ENCODE data around the gene EN2.

The EN2 gene

DNA sequence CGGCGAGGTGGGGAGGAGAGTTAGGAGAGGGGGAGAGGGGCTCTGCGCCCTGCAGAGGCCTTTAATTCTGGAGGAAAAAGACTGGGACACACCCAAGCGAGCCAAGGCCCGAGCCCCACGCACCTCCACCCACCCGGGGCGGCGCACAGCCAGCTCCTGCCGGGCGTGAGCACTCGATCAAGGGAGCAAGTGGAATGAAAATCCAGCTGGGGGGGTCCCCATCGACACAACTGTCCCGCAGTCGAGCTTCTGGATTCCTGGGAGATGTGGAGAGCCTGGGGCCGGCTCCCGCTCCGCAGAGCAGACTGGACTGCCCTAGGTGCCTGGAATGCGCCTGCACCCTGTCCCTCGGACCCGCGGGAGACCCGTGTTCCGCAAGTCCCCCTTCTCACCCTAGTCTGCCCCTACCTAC lies 7.4 kb upstream of the EN2 start:
- no peak for DNase-seq (ENCODE audit: low read depth in 4 of 4, low spot score in 1 of 4)

DNA sequence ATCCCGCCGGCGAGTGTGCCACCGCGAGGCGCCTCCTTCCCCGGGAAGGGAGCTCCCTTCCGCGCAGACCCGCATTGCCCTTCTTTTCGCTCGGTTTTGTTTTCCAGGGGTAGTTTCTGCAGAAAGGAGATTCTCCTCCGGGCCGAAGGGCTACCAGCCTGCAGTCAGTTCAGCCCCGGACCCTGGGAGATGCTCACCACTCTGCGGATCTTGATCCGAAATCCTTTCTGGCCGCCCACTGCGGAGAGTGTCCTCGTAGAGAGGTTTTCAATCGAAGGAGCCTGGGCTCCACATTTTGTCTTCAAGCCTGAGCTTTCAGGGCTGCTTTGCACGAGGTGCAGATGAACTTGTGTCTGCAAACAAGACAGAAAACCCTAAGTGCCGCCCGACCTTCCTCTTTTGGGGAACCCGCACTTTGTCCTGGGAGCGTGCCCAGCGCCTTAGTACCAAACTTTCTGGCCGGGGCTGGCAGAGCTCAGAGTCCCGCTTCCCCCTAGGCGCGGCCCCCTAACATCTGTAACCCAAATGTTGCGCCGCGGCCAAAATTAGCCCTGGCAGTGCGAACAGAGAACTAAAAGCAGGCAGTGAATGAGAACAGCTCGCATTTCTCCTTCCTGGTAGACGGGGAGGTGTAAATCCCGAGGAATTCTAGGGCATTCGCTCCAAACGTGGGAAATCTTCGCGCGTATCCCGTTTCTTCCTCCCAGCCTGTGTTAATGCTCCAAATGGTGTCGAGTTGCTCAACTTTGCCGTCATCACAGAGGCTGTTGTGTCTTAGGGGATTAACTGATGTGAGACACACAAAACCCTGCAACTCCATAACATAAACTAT lies 6.7 kb upstream of the EN2 start:
- no peak for DNase-seq (ENCODE audit: low read depth in 4 of 4, low spot score in 1 of 4)

GRCh38 chr7:155451840-155452239 lies 6.1 kb upstream of the EN2 start:
- no peak for DNase-seq (ENCODE audit: low read depth in 4 of 4, low spot score in 1 of 4)

DNA sequence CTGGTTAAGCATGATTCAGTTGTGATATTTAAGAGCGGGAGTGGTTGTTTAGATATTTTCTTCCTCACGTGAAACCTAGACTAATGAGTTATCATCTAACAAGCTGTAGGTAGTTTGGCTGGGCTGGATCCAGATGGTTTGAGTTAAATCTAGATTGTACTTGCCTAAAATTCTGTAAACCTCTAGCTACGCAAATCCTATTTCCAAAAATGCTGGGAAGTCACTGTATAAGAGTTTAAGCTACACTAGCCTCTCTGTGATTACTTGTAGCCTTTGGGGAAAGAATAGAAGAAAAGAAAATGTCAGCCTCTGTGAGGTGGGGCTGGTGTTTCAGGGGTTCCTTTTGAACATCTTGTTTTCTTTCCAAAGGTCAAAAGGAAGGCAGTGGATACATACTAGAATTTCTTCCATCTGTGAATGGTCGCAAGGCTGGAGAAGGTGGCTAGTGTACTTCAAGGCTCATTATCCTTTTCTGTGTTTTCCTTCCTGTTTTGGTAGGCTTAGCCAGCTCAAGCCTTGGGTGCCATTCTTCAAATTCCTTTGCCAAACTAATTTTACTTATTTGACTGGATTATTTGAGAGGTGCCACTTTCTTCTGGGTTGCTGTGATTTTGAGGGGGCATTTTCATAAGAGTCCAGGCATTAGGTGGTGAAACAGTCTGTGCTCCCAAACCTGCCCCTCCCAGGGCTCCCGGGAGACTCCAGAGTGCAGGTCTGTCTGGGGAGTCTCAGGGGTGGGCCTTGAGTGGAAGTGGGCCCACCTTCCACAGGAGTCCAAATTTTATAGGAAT lies 5.2 kb upstream of the EN2 start:
- no peak for DNase-seq (ENCODE audit: low read depth in 4 of 4, low spot score in 1 of 4)

DNA sequence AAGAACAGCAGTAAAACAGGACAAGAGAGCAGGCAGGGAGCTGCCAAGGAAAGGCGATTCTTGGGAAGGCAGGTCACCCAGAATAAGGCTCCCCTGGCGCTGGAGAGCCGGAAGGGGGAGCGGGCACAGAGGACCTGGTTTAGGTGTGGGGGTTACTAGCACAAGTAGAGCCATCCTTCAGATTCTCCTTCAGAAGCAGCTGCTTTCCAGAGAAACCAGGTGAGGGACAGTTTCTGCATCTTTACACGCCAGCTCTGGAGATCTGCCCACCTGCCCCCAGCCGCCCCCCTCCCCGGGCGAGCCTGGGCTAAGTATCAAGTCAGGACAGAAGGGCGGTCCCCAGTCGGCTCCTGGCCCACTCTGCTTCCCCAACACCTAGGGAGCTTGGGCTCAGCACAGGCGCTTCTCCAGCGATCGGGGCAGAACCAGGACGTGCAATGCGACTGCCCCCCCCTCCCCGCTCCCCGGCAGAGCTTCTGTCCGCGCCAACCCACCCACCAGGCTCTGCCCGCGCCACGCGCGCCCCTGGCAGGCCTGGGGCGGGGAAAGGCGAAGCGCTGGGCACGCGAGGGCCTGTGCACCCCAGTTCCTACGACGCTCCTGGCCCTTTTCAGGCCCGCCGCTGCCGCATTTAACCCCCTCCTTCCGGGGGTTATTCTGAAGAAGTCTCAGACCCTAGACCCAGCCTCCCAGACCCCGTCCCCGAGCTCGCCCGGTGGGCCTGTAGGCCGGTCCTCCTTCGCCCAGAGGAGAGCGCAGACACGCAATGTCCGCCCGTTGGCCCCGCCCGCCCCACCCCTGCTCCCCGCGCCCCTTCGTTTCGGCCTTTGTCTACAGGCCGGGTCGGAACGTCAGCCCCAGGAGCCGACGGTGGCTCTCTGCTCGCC lies 4.4 kb upstream of the EN2 start:
- DNase-seq (ENCODE audit: low read depth in 4 of 4, low spot score in 1 of 4): no peak

DNA sequence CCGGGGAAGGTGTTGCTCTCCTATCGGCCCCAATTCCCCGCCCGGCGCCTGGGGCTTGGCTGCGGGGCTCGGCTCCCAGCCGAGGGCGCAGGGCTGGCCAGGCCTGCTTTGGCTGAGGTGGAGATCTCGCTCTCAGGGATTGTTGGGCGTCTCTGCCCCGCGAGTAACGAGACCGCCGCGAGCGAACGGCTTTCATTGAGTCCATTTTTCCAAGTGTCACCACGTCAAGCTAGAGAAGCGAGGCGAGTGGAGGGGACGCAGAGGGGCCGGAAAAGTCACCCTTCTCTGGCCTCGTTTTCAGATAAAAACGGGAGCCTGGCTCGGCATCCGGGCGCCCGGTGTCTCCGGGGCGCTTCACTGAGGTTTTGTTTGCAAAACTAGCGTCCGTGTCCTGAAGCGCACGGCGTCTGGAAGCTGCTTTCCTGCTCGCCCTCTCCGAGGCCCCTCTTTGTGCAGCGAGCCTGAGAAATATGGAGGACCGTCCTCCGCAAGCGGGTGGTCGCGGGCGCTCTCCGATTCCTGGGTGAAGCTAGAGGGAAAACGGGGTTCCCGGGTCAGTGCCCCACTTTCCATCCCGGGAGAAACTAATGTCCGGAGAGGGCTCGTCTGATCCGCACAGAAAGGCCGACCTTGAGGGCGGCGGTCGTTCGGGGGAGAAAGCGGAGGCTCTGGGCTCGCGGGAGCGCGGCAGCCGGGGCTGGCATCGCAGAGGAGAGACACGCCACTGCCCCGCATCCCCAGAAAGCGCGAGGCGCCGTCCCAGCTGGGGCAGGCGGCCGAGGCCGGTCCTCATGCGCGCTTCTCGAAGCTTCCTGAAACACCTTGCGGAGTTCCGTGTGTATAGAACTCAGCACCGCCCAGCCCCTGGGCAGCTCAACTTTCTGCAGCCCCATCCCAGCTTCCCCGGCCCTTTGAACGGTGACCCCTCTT lies 3.5 kb upstream of the EN2 start:
- no peak for DNase-seq (ENCODE audit: low read depth in 4 of 4, low spot score in 1 of 4)

DNA sequence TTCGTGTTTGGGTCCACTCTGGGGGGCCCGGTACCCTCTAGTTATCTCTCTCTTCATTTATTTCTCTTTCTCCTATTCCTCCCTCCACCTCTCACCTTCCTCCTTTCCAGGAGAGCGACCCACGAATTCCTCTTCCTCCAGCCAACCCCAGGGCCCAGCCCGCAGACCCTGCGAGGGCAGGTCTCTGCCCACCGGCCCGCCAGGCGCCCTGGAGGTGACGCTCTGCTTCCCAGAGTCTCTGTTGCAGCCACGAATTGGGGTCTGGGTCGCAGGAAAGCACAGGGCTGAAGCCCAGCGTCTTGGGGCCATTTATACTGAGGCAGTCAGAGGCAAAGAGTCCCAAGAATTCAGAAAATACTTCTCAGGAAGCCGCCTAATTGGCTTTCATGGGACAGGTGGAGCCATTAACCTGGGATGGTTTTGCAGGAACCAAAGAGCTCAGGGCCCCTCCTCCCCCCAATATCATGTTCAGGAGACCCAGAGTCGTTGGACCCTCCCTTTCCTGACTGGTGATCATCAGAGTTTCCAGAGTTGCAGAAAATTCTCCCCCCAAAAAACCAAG lies 2.7 kb upstream of the EN2 start:
- no peak for DNase-seq (ENCODE audit: low read depth in 4 of 4, low spot score in 1 of 4)

DNA sequence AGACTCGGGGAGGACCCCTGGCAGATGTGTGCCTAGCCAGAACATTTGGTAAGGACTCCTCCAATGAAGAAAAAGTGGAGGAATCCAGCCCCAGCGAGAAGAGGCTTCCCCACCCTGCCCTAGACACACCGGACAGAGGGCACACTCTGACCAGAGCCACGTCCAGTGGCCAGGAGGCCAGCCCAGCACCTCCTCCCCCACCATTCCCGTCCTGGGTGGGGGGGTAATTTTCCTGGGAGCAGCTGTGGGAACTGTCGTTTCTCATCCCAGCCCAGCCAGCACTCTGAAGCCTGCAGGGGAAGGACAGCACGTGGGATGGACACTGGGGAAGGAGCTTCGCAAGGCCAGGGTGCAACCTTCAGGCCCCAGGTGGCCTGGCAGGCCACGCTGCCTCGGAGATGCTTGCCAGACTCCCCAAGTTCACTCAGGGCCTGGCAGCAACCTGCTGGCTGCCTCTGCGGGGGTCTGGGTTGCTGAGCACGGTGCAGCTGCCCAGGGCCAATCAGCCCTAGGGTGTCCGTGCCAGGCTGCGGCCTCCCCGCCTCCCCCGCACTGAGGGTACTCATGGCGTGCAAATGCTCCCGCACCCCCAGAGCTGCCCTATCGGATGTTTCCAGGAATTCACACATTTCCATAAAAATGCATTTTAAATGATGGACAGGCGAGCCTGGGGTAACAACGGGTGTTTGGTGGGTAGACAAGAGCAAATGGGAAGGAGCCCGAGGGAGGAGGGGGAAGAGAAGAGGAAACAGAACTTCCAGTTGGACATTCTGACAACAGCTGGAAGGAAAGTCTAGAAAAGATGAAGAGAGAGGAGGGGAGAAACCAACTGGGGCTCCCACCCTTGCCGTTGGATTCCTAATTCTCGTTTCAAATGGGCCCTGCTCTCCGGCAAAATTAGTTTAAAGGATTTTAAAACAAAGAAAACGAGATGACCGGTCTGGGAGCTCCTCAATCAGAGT lies 1.9 kb upstream of the EN2 start:
- no peak for DNase-seq (ENCODE audit: low read depth in 4 of 4, low spot score in 1 of 4)

DNA sequence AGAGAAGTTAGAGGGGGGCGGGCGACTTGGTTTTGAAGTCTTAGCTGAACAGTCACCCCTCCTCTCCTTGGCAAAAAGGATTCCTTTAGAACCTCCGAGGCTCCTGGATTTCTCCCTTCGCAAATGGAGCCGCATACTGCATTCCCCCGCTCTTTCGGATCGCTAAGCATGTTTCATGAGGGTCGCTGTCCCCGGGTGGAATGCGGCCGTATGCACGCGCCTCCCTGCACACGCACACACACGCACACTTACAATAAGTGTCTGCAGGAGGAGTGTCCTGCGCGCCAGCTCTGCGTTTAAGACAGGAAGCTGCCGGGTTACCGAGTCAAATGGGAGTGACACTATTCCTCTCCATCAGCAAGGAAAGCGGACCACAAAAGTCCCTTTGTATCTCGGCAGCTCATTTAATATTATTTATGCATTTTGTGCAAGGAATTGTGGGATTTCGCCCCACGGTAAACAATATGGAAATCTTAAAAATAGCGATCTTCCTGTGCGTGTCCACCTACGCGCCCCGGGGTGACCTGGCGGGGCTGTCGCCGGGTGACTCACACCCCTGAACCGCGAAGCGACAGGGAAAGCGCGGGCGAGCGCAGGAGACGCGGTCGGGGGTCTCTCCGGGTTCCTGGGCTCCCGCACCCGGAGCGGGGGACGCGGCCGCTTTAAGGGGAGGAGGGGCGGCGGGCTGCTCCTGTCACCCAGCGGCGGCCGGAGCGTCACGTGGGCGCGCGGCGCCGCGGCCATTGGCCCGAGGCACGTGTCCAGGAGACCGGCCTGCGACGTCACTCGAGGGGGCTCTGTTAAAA lies 988 bp upstream of the EN2 start:
- DNase-seq (ENCODE audit: low read depth in 4 of 4, low spot score in 1 of 4): no peak

DNA sequence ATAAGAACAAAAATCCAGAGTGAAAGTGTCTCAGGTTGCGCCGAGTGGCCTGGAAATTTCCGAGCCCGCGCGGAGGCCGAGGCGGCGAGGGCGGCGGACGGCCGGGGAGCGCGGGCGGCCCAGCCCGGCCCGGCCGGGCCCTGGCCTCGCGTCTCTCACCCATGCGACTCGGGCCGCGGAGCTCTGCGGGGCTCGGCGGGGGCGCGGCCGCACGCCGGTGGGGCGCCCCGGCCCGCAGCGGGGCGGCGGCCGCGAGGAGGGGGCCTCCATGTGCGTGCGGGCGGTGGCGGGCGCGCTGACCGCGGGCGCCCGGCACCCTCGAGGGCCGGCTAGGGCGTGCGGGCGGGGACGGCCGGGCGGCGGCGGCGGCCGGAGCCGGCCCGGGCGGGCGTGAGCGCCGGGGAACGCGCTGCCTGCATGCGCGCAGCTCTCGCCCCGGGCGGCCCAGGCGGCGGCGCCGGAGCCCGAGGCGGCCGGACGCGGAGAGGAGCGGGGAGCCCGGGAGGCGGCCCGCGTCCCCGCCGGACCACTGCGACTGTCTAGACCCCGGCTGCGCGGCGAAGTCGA lies 302 bp upstream of the EN2 start:
- DNase-seq (ENCODE audit: low read depth in 4 of 4, low spot score in 1 of 4): no peak

- no peak for DNase-seq (ENCODE audit: low read depth in 4 of 4, low spot score in 1 of 4)
Observed at GRCh38 chr7:155458878-155459699, 1.2 kb downstream of the EN2 start.

GRCh38 chr7:155459700-155460461 lies 2.0 kb downstream of the EN2 start:
- DNase-seq (ENCODE audit: low read depth in 4 of 4, low spot score in 1 of 4): no peak

DNA sequence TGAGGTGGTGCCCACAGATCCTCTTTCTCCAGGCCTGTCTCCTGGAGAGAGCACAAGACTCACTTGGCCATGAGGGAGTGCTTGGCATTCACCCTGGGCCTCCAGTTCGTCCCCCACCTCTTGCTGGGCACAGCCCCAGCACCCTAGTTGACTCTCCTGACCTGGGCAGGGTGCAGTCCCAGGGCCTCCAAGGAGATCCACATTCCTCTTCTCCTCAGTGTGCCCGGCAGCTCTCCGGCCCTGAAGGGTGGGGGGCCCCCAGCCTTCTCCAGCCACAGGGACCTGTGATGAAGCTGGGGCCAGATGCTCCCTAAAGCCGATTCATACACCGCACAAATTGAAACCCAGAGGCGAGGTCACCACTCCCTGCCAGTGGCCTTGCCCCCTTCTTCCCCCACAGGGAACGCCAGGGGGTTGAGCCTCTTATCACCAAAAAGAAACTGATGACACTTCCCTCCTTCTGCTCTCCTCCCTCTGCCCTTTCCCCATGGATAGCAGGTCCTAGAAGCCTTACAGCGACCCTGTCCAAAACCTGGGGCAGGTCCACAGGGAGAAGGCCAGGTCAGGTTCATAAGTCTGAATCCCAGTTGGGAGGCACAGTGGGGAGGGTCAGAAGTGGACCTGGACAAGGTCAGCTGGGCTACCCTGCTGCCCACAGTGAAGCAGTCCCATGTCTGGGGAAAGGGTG lies 3.1 kb downstream of the EN2 start:
- DNase-seq (ENCODE audit: low read depth in 4 of 4, low spot score in 1 of 4): no peak

DNA sequence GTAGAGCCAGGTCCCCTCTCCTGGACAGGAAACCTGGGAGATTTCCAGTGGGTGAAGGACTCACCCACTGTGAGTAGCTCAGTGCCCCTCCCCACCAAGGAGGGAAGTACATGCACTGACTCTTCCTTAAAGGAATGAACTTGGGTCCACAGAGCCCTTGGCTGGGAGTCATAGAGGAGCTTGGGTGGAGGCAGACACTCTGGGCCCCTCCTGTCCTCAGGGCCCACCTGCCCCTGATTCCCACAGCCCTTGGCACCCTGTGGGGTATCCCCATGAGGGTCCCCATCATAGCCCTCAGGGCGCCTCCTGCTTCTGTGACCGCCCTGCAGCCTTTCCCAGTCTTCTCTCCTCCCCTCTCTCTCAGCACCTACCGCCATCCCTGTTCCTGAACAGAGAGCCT lies 3.7 kb downstream of the EN2 start:
- no peak for DNase-seq (ENCODE audit: low read depth in 4 of 4, low spot score in 1 of 4)

DNA sequence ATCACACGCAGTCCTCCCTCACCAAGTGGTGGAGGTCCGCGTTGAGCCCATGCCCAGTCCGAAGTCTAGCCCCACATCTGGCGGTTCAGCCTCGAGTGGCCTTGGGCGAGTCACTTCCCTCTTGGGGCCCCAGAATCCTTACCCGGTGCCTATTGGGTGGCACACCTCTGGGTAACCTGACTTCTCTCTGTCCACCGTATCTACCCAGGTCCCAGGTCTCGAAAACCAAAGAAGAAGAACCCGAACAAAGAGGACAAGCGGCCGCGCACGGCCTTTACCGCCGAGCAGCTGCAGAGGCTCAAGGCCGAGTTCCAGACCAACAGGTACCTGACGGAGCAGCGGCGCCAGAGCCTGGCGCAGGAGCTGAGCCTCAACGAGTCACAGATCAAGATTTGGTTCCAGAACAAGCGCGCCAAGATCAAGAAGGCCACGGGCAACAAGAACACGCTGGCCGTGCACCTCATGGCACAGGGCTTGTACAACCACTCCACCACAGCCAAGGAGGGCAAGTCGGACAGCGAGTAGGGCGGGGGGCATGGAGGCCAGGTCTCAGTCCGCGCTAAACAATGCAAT lies 4.3 kb downstream of the EN2 start:
- DNase-seq (ENCODE audit: low read depth in 4 of 4, low spot score in 1 of 4): no peak
